Mesenchymal stem cell (in vitro differentiated cells and primary cell): ENCODE data around the gene MINK1.

Source experiments
- DNase-seq: peaks from one replicate; pipeline ENCODE4 v3.0.0-alpha.2; 2013
- H2AFZ ChIP-seq: one replicate; pipeline ENCODE4 v1.6.1; 2013; ENCODE audit warnings: low read depth, mild to moderate bottlenecking, control low read depth, inconsistent platforms, low read length, moderate library complexity
- H2AK5ac ChIP-seq: 2 replicates; pipeline ENCODE4 v1.6.1; 2013; ENCODE audit warnings: low read length, moderate library complexity, mild to moderate bottlenecking, inconsistent platforms; ENCODE audit not compliant: severe bottlenecking
- H2BK120ac ChIP-seq: one replicate; pipeline ENCODE4 v1.6.1; 2013; ENCODE audit warnings: low read depth, mild to moderate bottlenecking, inconsistent platforms, low read length, moderate library complexity
- H2BK12ac ChIP-seq, 2 experiments: one replicate each; pipeline ENCODE4 v1.6.1; 2013; ENCODE audit warnings: inconsistent platforms in 2 of 2, low read length in 2 of 2, mild to moderate bottlenecking in 2 of 2, moderate library complexity in 2 of 2, control low read depth in 1 of 2
- H2BK15ac ChIP-seq: one replicate; pipeline ENCODE4 v1.6.1; 2013; ENCODE audit warnings: mild to moderate bottlenecking, low read depth, inconsistent platforms; ENCODE audit not compliant: poor library complexity, severe bottlenecking
- H2BK5ac ChIP-seq: 2 replicates; pipeline ENCODE4 v1.6.1; 2013; ENCODE audit warnings: low read depth, mild to moderate bottlenecking, low read length, control low read depth, inconsistent platforms; ENCODE audit not compliant: poor library complexity, severe bottlenecking
- H3K14ac ChIP-seq, 2 experiments: one replicate each; pipeline ENCODE4 v1.6.1; 2013; ENCODE audit warnings: inconsistent platforms in 2 of 2, low read length in 2 of 2, control low read depth in 1 of 2, mild to moderate bottlenecking in 1 of 2, moderate library complexity in 1 of 2
- H3K18ac ChIP-seq, 2 experiments: one replicate each; pipeline ENCODE4 v1.6.1; 2013; ENCODE audit warnings: inconsistent platforms in 2 of 2, low read length in 2 of 2, control low read depth in 1 of 2, low read depth in 1 of 2, mild to moderate bottlenecking in 1 of 2
- H3K23ac ChIP-seq, 2 experiments: one replicate each; pipeline ENCODE4 v1.6.1; 2013; ENCODE audit warnings: inconsistent platforms in 2 of 2, low read length in 2 of 2, mild to moderate bottlenecking in 2 of 2, moderate library complexity in 2 of 2, control low read depth in 1 of 2
- H3K27ac ChIP-seq: 2 replicates; pipeline ENCODE4 v1.5.1; 2013; ENCODE audit warnings: mild to moderate bottlenecking, moderate library complexity, low read length, control low read depth, inconsistent platforms; ENCODE audit not compliant: poor library complexity, severe bottlenecking
- H3K27me3 ChIP-seq, 2 experiments: 2 replicates each; pipeline versions ENCODE4 v1.6.1 to v1.7.0; 2013; ENCODE audit warnings: low read length in 2 of 2, mild to moderate bottlenecking in 2 of 2, moderate library complexity in 2 of 2, control low read depth in 1 of 2, inconsistent platforms in 1 of 2; ENCODE audit not compliant: control insufficient read depth in 1 of 2, insufficient read depth in 1 of 2
- H3K36me3 ChIP-seq, 2 experiments: 2 replicates each; pipeline versions ENCODE4 v1.6.1 to v1.7.0; 2013; ENCODE audit warnings: low read length in 2 of 2, control low read depth in 1 of 2, inconsistent platforms in 1 of 2, low read depth in 1 of 2, mild to moderate bottlenecking in 1 of 2; ENCODE audit not compliant: insufficient read depth in 2 of 2, control insufficient read depth in 1 of 2
- H3K4ac ChIP-seq, 2 experiments: one replicate each; pipeline ENCODE4 v1.6.1; 2013; ENCODE audit warnings: inconsistent platforms in 2 of 2, low read length in 2 of 2, mild to moderate bottlenecking in 2 of 2, moderate library complexity in 2 of 2, control low read depth in 1 of 2, low read depth in 1 of 2
- H3K4me1 ChIP-seq: 2 replicates; pipeline ENCODE4 v1.6.1; 2013; ENCODE audit warnings: low read depth, low read length, control low read depth; ENCODE audit not compliant: control insufficient read depth, insufficient read depth
- H3K4me2 ChIP-seq: 2 replicates; pipeline ENCODE4 v1.6.1; 2013; ENCODE audit warnings: low read length, mild to moderate bottlenecking, inconsistent platforms; ENCODE audit not compliant: poor library complexity, severe bottlenecking
- H3K4me3 ChIP-seq, 2 experiments: 2 replicates each; pipeline versions ENCODE4 v1.5.1 to v1.7.0; 2013; ENCODE audit warnings: low read length in 2 of 2, mild to moderate bottlenecking in 2 of 2, control low read depth in 1 of 2, low read depth in 1 of 2; ENCODE audit not compliant: insufficient read depth in 1 of 2
- H3K79me1 ChIP-seq: replicated peaks from 2 replicates; pipeline ENCODE4 v1.6.1; 2013; ENCODE audit warnings: mild to moderate bottlenecking, control low read depth, low read length, inconsistent platforms; ENCODE audit not compliant: poor library complexity, severe bottlenecking
- H3K9ac ChIP-seq: 2 replicates; pipeline ENCODE4 v1.7.0; 2013; ENCODE audit warnings: mild to moderate bottlenecking, low read length, moderate library complexity
- H3K9me3 ChIP-seq: 2 replicates; pipeline ENCODE4 v1.7.0; 2013; ENCODE audit warnings: mild to moderate bottlenecking, low read length; ENCODE audit not compliant: control insufficient read depth
- H4K8ac ChIP-seq: one replicate; pipeline ENCODE4 v1.6.1; 2013; ENCODE audit warnings: inconsistent platforms, mild to moderate bottlenecking, low read length, moderate library complexity
- H4K91ac ChIP-seq: one replicate; pipeline ENCODE4 v1.6.1; 2013; ENCODE audit warnings: mild to moderate bottlenecking, low read length, inconsistent platforms
- WGBS: methylation state at CpG from one replicate; pipeline ENCODE4 v1.1.7; 2013; ENCODE audit warnings: mixed read lengths; 5-methylcytosine and 5-hydroxymethylcytosine counted together

MINK1 gene

GRCh38 chr17:4901108-4901647 is 68.0 kb downstream of the MINK1 start:
- H3K27ac ChIP-seq = no peak overlapping the region
- no peaks in the 10 kb centered on the region for H3K9me3 ChIP-seq
- no peak overlapping the region for H3K18ac ChIP-seq
- no peak overlapping the region for H3K4me3 ChIP-seq
- no peak overlapping the region for H2BK5ac ChIP-seq
- no peak overlapping the region for H3K4ac ChIP-seq
- no peak overlapping the region for H3K14ac ChIP-seq
- no peak overlapping the region for H3K4me2 ChIP-seq
- H3K9ac ChIP-seq = no peak overlapping the region
- H2BK12ac ChIP-seq = no peak overlapping the region
- H2AFZ ChIP-seq = no peak overlapping the region
- WGBS = 91% methylated on average over 37 of the region's 37 CpGs
- H3K27me3 ChIP-seq = peaks cover 3 to 42% of the 10 kb centered on the region in 2 experiments
- no peaks in the 10 kb centered on the region for H3K79me1 ChIP-seq
- peaks cover 14 to 61% of the 10 kb centered on the region in 2 experiments for H3K36me3 ChIP-seq
- no peak overlapping the region for H4K91ac ChIP-seq
- DNase-seq = no peak
- H2AK5ac ChIP-seq = no peak overlapping the region
- no peak overlapping the region for H3K23ac ChIP-seq
- H3K4me1 ChIP-seq = no peaks in the 10 kb centered on the region
- H2BK15ac ChIP-seq = no peak overlapping the region
- no peak overlapping the region for H2BK120ac ChIP-seq
- H4K8ac ChIP-seq = no peak overlapping the region

DNA sequence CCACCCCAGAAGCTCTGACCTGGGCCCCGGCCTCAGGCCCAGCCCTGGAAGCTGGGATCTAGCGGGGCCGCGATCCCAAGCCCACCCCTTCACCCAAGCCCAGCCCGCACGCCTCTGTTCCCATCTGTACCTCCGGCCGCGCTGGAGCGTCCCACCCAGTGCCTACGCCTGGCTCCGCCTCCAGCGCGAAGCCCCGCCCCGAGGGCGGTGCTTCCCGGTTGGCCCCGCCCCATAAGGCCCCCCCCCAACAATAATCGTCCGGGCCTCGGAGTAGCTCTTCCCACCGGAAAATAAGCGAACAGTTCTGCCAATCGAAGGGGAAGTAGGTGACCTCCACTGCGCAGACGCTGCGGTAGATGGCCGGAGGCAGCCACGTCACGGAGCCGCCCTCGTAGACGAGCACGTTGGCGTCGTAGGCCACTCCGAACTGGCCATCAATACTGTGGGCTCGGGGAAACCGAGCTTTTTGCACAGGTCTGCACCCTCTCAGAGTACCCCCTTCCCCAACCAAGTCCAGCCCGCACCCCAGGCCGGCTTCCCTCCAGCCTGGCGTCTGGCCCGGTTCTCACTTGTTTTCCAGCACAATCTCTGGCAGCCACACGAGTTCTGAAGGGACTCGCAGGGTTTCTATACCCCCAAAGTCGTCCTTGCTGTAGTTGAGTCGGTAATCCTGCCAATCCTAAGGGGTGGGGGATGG is 68.7 kb downstream of the MINK1 start:
- Histone ChIP-seq H4K91ac (no peak overlapping the region), H2BK15ac (no peak overlapping the region), H3K23ac (no peak overlapping the region), H3K79me1 (no peaks in the 10 kb centered on the region), H2AFZ (no peak overlapping the region), H4K8ac (no peak overlapping the region), H3K27ac (no peak overlapping the region), H3K4ac (no peak overlapping the region), H2BK120ac (no peak overlapping the region), H3K4me1 (no peaks in the 10 kb centered on the region), H3K27me3 (peaks cover 3 to 42% of the 10 kb centered on the region in 2 experiments), H3K9me3 (no peaks in the 10 kb centered on the region), H3K18ac (no peak overlapping the region), H3K36me3 (peaks cover 8 to 55% of the 10 kb centered on the region in 2 experiments), H2BK5ac (no peak overlapping the region), H3K4me2 (no peak overlapping the region), H3K4me3 (no peak overlapping the region), H2AK5ac (no peak overlapping the region), H3K14ac (no peak overlapping the region), H3K9ac (no peak overlapping the region), H2BK12ac (no peak overlapping the region)
- 84% methylated on average over 45 of the region's 48 CpGs for WGBS
- no peak for DNase-seq

DNA sequence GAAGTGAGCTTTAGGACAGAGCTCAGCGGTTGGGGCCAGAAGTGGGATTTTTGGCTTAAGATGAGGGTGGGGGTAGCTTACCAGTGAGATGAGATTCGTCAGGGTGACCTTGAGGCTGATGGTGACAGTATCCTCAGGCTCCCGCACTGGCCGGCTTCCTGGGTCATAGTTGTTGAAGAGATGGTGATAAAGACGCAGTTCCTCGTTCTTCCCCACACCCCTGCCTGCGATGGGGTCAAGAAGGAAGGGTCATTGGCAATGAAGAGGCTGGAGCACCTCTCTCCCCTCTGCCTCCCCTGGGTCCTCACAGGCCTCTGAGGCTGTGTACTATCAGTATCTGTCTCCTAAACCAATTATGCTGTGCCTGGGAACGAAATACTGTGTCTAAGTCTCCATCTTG is 69.4 kb downstream of the MINK1 start:
- H3K23ac ChIP-seq = no peak overlapping the region
- no peak overlapping the region for H4K91ac ChIP-seq
- H2AK5ac ChIP-seq = no peak overlapping the region
- peaks cover 3 to 42% of the 10 kb centered on the region in 2 experiments for H3K27me3 ChIP-seq
- no peak overlapping the region for H2BK15ac ChIP-seq
- no peaks in the 10 kb centered on the region for H3K4me1 ChIP-seq
- no peak overlapping the region for H2BK5ac ChIP-seq
- no peak overlapping the region for H3K9ac ChIP-seq
- DNase-seq = no peak
- no peak overlapping the region for H3K4me2 ChIP-seq
- WGBS = 81% methylated on average over 8 of the region's 8 CpGs
- no peak overlapping the region for H2BK12ac ChIP-seq
- H3K4me3 ChIP-seq = no peak overlapping the region
- no peak overlapping the region for H2BK120ac ChIP-seq
- H3K18ac ChIP-seq = no peak overlapping the region
- H3K14ac ChIP-seq = no peak overlapping the region
- no peak overlapping the region for H3K27ac ChIP-seq
- no peak overlapping the region for H3K4ac ChIP-seq
- no peaks in the 10 kb centered on the region for H3K9me3 ChIP-seq
- no peak overlapping the region for H2AFZ ChIP-seq
- no peak overlapping the region for H4K8ac ChIP-seq
- peaks cover under 1 to 47% of the 10 kb centered on the region in 2 experiments for H3K36me3 ChIP-seq
- H3K79me1 ChIP-seq = no peaks in the 10 kb centered on the region

DNA sequence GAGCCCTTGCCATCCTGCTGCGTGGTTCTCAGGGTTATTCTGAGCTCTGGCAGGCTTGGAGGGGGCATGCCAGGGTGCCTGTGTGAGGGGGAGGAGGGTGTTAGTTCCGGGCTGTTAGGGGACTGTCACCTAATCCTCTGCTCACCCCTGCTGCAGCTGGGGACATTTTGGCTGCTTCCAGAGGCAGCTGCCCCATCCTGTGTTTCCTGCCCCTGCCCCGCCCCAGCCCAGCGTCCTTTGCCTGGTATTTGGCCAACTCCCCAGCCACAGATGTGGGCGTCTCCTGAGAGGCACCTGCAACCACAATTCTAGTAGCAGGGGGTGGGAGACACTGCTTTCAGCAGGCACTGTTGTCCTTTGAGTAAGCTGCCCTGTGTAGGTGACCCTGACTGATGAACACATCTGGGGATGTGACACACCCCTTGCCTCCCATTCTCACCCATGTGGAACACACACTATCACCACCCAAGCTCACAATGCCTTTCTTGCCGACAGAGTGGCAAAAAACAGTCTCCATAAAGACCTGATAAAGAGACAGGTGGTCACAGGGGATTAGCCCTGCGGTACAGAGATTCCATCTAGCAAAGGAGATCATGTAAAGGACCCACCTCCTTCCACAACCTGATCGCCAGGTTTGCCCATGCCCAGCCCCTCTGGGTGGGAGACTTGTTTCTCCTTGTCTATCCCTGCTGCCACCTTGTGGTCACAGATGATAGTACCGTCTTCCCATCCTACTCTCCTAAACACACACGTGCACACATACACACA is 70.1 kb downstream of the MINK1 start, which contains the start of gene CHRNE:
Gene CHRNE, minus strand, starts transcription at position 48 of the 768 bp plus-strand sequence. Its CDS starts 35 bp downstream, at position 13.
- H3K23ac ChIP-seq = no peak within 1 kb of the TSS
- peaks cover 3 to 42% of the 10 kb centered on the region in 2 experiments for H3K27me3 ChIP-seq
- no peak within 1 kb of the TSS for H3K27ac ChIP-seq
- no peak within 1 kb of the TSS for H3K18ac ChIP-seq
- H2BK120ac ChIP-seq = no peak within 1 kb of the TSS
- no peak within 1 kb of the TSS for H3K14ac ChIP-seq
- peaks cover 0 to 40% of the 10 kb centered on the region in 2 experiments for H3K36me3 ChIP-seq
- WGBS = 48% methylated on average over 10 of the region's 10 CpGs
- H3K9ac ChIP-seq = no peak within 1 kb of the TSS
- H3K9me3 ChIP-seq = no peaks in the 10 kb centered on the region
- no peak within 1 kb of the TSS for H3K4ac ChIP-seq
- H4K91ac ChIP-seq = no peak within 1 kb of the TSS
- no peak within 1 kb of the TSS for H2BK5ac ChIP-seq
- no peak within 1 kb of the TSS for H2AFZ ChIP-seq
- no peaks in the 10 kb centered on the region for H3K79me1 ChIP-seq
- H3K4me2 ChIP-seq = no peak within 1 kb of the TSS
- no peak within 1 kb of the TSS for H2AK5ac ChIP-seq
- H2BK12ac ChIP-seq = no peak within 1 kb of the TSS
- no peak within 1 kb of the TSS for H3K4me3 ChIP-seq
- H2BK15ac ChIP-seq = no peak within 1 kb of the TSS
- H3K4me1 ChIP-seq = peaks cover 2% of the 10 kb centered on the region
- peak; percentile 81 for DNase-seq
- H4K8ac ChIP-seq = no peak within 1 kb of the TSS
